ENCODE data around the gene PARN.
"Not testable (repeated sequence)": the region's sequence is repeated elsewhere in the genome, so short reads cannot be mapped to it uniquely, and the experiment has no call there.

Gene PARN

GRCh38 chr16:14632693-14633569, 2.9 kb upstream of the PARN start, which contains the start of gene BFAR:
Gene BFAR (plus strand): TSS chr16:14632951. CDS start chr16:14644347, 11,396 bp downstream.
- DNase-seq, result peak; percentile 99

- DNase-seq, result not testable (repeated sequence)
Measured at GRCh38 chr16:14630620-14631330, 715 bp upstream of the PARN start.

- DNase-seq, result no peak
Measured at GRCh38 chr16:14629612-14629918, 495 bp downstream of the PARN start.

GRCh38 chr16:14628806-14629611, 1.1 kb downstream of the PARN start:
- no peak for DNase-seq

GRCh38 chr16:14627078-14627477, 3.0 kb downstream of the PARN start:
- DNase-seq, result no peak

GRCh38 chr16:14618566-14618965, 11.5 kb downstream of the PARN start:
- no peak for DNase-seq

GRCh38 chr16:14616280-14616679, 13.8 kb downstream of the PARN start:
- no peak for DNase-seq

- DNase-seq, result no peak
Measured at GRCh38 chr16:14613991-14614390, 16.1 kb downstream of the PARN start.

GRCh38 chr16:14611660-14612059, 18.4 kb downstream of the PARN start:
- DNase-seq, result no peak

GRCh38 chr16:14609716-14610115, 20.3 kb downstream of the PARN start:
- DNase-seq, result no peak

- no peak for DNase-seq
Measured at GRCh38 chr16:14608604-14609003, 21.5 kb downstream of the PARN start.

GRCh38 chr16:14608111-14608566, 21.9 kb downstream of the PARN start:
- DNase-seq, result no peak

GRCh38 chr16:14606102-14606501, 24.0 kb downstream of the PARN start:
- DNase-seq, result no peak

- no peak for DNase-seq
Measured at GRCh38 chr16:14602443-14602963, 27.6 kb downstream of the PARN start.

- no peak for DNase-seq
Measured at GRCh38 chr16:14600164-14600563, 29.9 kb downstream of the PARN start.

- DNase-seq, result no peak
Measured at GRCh38 chr16:14586637-14587305, 43.3 kb downstream of the PARN start.

GRCh38 chr16:14585287-14585686, 44.8 kb downstream of the PARN start:
- no peak for DNase-seq

GRCh38 chr16:14580926-14581325, 49.1 kb downstream of the PARN start:
- not testable (repeated sequence) for DNase-seq

GRCh38 chr16:14579266-14579665, 50.8 kb downstream of the PARN start:
- no peak for DNase-seq

GRCh38 chr16:14576532-14576931, 53.5 kb downstream of the PARN start:
- DNase-seq, result no peak

GRCh38 chr16:14576069-14576468, 54.0 kb downstream of the PARN start:
- no peak for DNase-seq

- not testable (repeated sequence) for DNase-seq
Measured at GRCh38 chr16:14574698-14575415, 55.2 kb downstream of the PARN start.

Data from right forelimb (tissue), 1 donor.